Spleen (tissue), 11 donors: ENCODE measurements around the gene SUSD3. TPM values are rescaled to one million over a fixed set of nuclear protein-coding genes. Genes with fewer than 3 reads are reported as not detected.
A peak's percentile ranks its signal among the peaks of the same experiment; 100 is the strongest.

Experiments used
- DNase-seq: peaks from one replicate; pipeline ENCODE4 v3.0.0-alpha.2; 2020
- H3K27ac ChIP-seq, 8 donors: fragments of 200-600 bp; sonication (generic) in 7 of 8; 1 replicate in 4 of 8; 2 replicates in 4 of 8; pipeline versions ENCODE4 v1.5.0 to v1.8.0; 2016 to 2021; ENCODE audit warnings: inconsistent platforms in 4 of 8, mild to moderate bottlenecking in 4 of 8, moderate library complexity in 1 of 8
- H3K27me3 ChIP-seq, 7 donors: fragments of 200-600 bp; sonication (generic) in 6 of 7; replicated peaks in 1 of 7; 1 replicate in 4 of 7; 2 replicates in 3 of 7; pipeline versions ENCODE4 v1.5.0 to v1.8.0; 2016 to 2021; ENCODE audit warnings: inconsistent platforms in 3 of 7, mild to moderate bottlenecking in 1 of 7
- H3K36me3 ChIP-seq, 6 donors: fragments of 200-600 bp; sonication (generic) in 5 of 6; 1 replicate in 4 of 6; 2 replicates in 2 of 6; pipeline versions ENCODE4 v1.5.0 to v1.8.0; 2016 to 2021; ENCODE audit warnings: inconsistent platforms in 2 of 6
- H3K4me1 ChIP-seq, 6 donors: fragments of 200-600 bp; sonication (generic) in 5 of 6; 1 replicate in 3 of 6; 2 replicates in 3 of 6; pipeline versions ENCODE4 v1.5.0 to v1.8.0; 2016 to 2021; ENCODE audit warnings: inconsistent platforms in 3 of 6
- H3K4me3 ChIP-seq, 8 donors: fragments of 200-600 bp; sonication (generic) in 7 of 8; 1 replicate in 4 of 8; 2 replicates in 4 of 8; pipeline versions ENCODE4 v1.5.0 to v1.8.0; 2016 to 2021; ENCODE audit warnings: inconsistent platforms in 4 of 8, mild to moderate bottlenecking in 4 of 8, moderate library complexity in 2 of 8
- H3K9me3 ChIP-seq, 8 donors: fragments of 200-600 bp; sonication (generic) in 7 of 8; 1 replicate in 4 of 8; 2 replicates in 4 of 8; pipeline versions ENCODE4 v1.5.0 to v1.8.0; 2016 to 2021; ENCODE audit warnings: inconsistent platforms in 4 of 8
- CTCF ChIP-seq, 11 experiments: fragments of 200-600 bp in 7 of 11; fragments of 450-650 bp in 4 of 11; sonication (generic) in 4 of 11; IDR thresholded peaks in 8 of 11; conservative IDR thresholded peaks in 3 of 11; 1 replicate in 7 of 11; 2 replicates in 4 of 11; pipeline versions ENCODE4 v1.4.0 to v1.8.0; 2016 to 2021; ENCODE audit warnings: antibody characterized with exemption in 11 of 11, inconsistent platforms in 4 of 11, mild to moderate bottlenecking in 1 of 11
- POLR2A ChIP-seq, 3 donors: fragments of 450-650 bp; IDR thresholded peaks; one replicate each; pipeline ENCODE4 v1.5.1; 2017; ENCODE audit warnings: antibody characterized with exemption in 3 of 3, mild to moderate bottlenecking in 1 of 3
- POLR2AphosphoS5 ChIP-seq, 3 donors: sonication (generic); formaldehyde crosslinking; IDR thresholded peaks; one replicate each; pipeline ENCODE4 v1.5.1; 2017; ENCODE audit warnings: antibody characterized with exemption in 3 of 3
- WGBS, 5 donors: extraction: QIAGEN DNeasy Blood & Tissue Kit in 3 of 5; methylation state at CpG; one replicate each; pipeline versions ENCODE4 v1.1.5 to v1.1.7; 2013 to 2018; 5-methylcytosine and 5-hydroxymethylcytosine counted together
- intact Hi-C: fragments of 100-400 bp; cut with DNase I; formaldehyde crosslinking; loops from one replicate; pipeline ENCODE4 v1.15.0; 2023; ENCODE audit warnings: low total_unique reads
- polyA plus RNA-seq, 3 donors: library from polyadenylated mRNA; stranded (reverse); fragments of 200-250 nt; gene quantifications; one replicate each; pipeline ENCODE4 v1.2.1, GENCODE V29; 2013
- total RNA-seq, 7 donors: library from RNA; depleted of rRNA in 3 of 7; stranded (reverse); fragments of >200 nt in 3 of 7; fragmentation: NEBNext Ultra II Directional in 4 of 7; extraction: Animal tissue kit (Norgen Biotek cat#: 25700) in 4 of 7; gene quantifications; one replicate each; pipeline versions ENCODE4 v1.1.0 to v1.2.1, GENCODE V29; 2016 to 2021
- donor health status: healthy with polysubstance abuse.
- donor health status: DM: no; HTN: no; CAD: no; lungs with moderate emphysema.
- donor health status: DM: no; HTN: no; CAD: no.
- donor health status: Bipolar disorder and iron deficiency.
- donor health status: healthy.
- donor health status: DM: no; HTN: no; CAD: no.
- donor health status: DM: yes; HTN: yes; CAD: no.

Gene SUSD3
- total and polyA plus RNA-seq, 10 donors = 27.6 to 68.8 (median 48.3) TPM

GRCh38 chr9:93132946-93133680 lies 74.6 kb downstream of the SUSD3 start:
- Histone ChIP-seq H3K4me3 (peak overlapping the region; percentile 54 to 97 (median 80)), H3K4me1 (peaks cover 57 to 95% (median 79%) of the 10 kb centered on the region in 6 donors), H3K9me3 (no peaks in the 10 kb centered on the region), H3K27me3 (no peaks in the 10 kb centered on the region), H3K27ac (peak overlapping the region; percentile 86 to 98 (median 92)), H3K36me3 (peaks cover 0 to 14% (median 0%) of the 10 kb centered on the region in 6 donors)
- intact Hi-C loops = no loop called here
- TF ChIP-seq POLR2A (IDR thresholded peaks at IDR 0.05) = no peak
- TF ChIP-seq CTCF (IDR thresholded peaks at IDR 0.05 in 8 of 11, conservative IDR thresholded peaks at IDR 0.05 in 3 of 11) = no peak
- TF ChIP-seq POLR2AphosphoS5 (IDR thresholded peaks at IDR 0.05) = no peak
- WGBS, 5 donors = 16 to 45% (median 30%) methylated on average over 12 to 21 of the region's 21 CpGs
- DNase-seq = peak; percentile 86

- Histone ChIP-seq H3K4me3 (peak overlapping the region; percentile 54 to 97 (median 80)), H3K9me3 (peaks cover 0 to 4% (median 1%) of the 10 kb centered on the region in 8 donors), H3K27me3 (no peaks in the 10 kb centered on the region), H3K36me3 (peaks cover 0 to 9% (median 0%) of the 10 kb centered on the region in 6 donors), H3K4me1 (peaks cover 52 to 94% (median 78%) of the 10 kb centered on the region in 6 donors), H3K27ac (peak overlapping the region; percentile 86 to 98 (median 92))
- 0 to 2% (median 1%) methylated on average over 11 to 34 of the region's 34 CpGs for WGBS, 5 donors
- peak; percentile 92 for DNase-seq
- TF ChIP-seq POLR2AphosphoS5 (IDR thresholded peaks at IDR 0.05) (peak; percentile 74 to 87 (median 85)), CTCF (IDR thresholded peaks at IDR 0.05 in 8 of 11, conservative IDR thresholded peaks at IDR 0.05 in 3 of 11) (no peak), POLR2A (IDR thresholded peaks at IDR 0.05) (peak in 1 of 3 donors; percentile 25)
- intact Hi-C loops = no loop called here
These were observed 75.1 kb downstream of the SUSD3 start for GRCh38 chr9:93133681-93134014.

GRCh38 chr9:93134015-93134739 lies 75.7 kb downstream of the SUSD3 start, which contains the start of gene NINJ1:
NINJ1 (minus strand) TSS chr9:93134251; CDS start chr9:93134217, 34 bp downstream.
- Histone ChIP-seq H3K27ac (peak within 1 kb of the TSS; percentile 86 to 98 (median 92)), H3K36me3 (peaks cover 0 to 9% (median 0%) of the 10 kb centered on the region in 6 donors), H3K4me1 (peaks cover 47 to 89% (median 73%) of the 10 kb centered on the region in 6 donors), H3K4me3 (peak within 1 kb of the TSS; percentile 54 to 97 (median 80)), H3K9me3 (peaks cover 0 to 5% (median 1%) of the 10 kb centered on the region in 8 donors), H3K27me3 (no peaks in the 10 kb centered on the region)
- WGBS, 5 donors = 0 to 1% (median 0%) methylated on average over 23 to 78 of the region's 78 CpGs
- TF ChIP-seq POLR2AphosphoS5 (IDR thresholded peaks at IDR 0.05) (peak; percentile 83 to 87 (median 84)), POLR2A (IDR thresholded peaks at IDR 0.05) (peak in 1 of 3 donors; percentile 53), CTCF (IDR thresholded peaks at IDR 0.05 in 8 of 11, conservative IDR thresholded peaks at IDR 0.05 in 3 of 11) (peak in 3 of 11 experiments; percentile 20 to 24 (median 23))
- peak; percentile 95 for DNase-seq
- intact Hi-C loops = no loop called here

Other genes with a start within 250 kb of the SUSD3 start
- gene ZNF484, start 180.7 kb upstream of the SUSD3 start, total RNA-seq = 10 to 100 TPM; 13.8 to 28.4 (median 15.6) TPM
- gene ZNF484, start 180.7 kb upstream of the SUSD3 start, polyA plus RNA-seq = 1 to 10 TPM; 1.1 to 1.5 (median 1.1) TPM
- 10 to 100 TPM; 60.4 to 99.1 (median 72.6) TPM for gene FGD3, start 111.2 kb upstream of the SUSD3 start, total RNA-seq
- gene FGD3, start 111.2 kb upstream of the SUSD3 start, polyA plus RNA-seq = 10 to 100 TPM; 30.7 to 54.5 (median 37.6) TPM
- gene CARD19, start 37.5 kb downstream of the SUSD3 start, total RNA-seq = 10 to 100 TPM; 32.8 to 78.8 (median 44.6) TPM
- gene CARD19, start 37.5 kb downstream of the SUSD3 start, polyA plus RNA-seq = 10 to 100 TPM; 21.7 to 38.9 (median 23.0) TPM
- gene NINJ1, start 75.5 kb downstream of the SUSD3 start, total RNA-seq = 100 to 1,000 TPM in 6 of 7 donors, 10 to 100 TPM in 1; 75.0 to 142 (median 113) TPM
- gene NINJ1, start 75.5 kb downstream of the SUSD3 start, polyA plus RNA-seq = 10 to 100 TPM; 26.5 to 68.9 (median 50.4) TPM
- 10 to 100 TPM in 3 of 7 donors, 1 to 10 TPM in 4; 4.7 to 20.0 (median 9.1) TPM for gene WNK2, start 125.4 kb downstream of the SUSD3 start, total RNA-seq
- 1 to 10 TPM; 1.8 to 5.9 (median 1.9) TPM for gene WNK2, start 125.4 kb downstream of the SUSD3 start, polyA plus RNA-seq